GM19468 (cell line): ENCODE results near the gene LTB4R2.
"Not testable (repeated sequence)": the region's sequence is repeated elsewhere in the genome, so short reads cannot be mapped to it uniquely, and the experiment has no call there.

ENCODE experiments used
- ATAC-seq: cut with Tn5 transposase; IDR thresholded peaks from one replicate; pipeline ENCODE4 v1.9.1; 2021; ENCODE audit warnings: mild to moderate bottlenecking, moderate library complexity, moderate number of reproducible peaks; ENCODE audit not compliant: unreplicated experiment; ENCODE audit errors: extremely low read depth

LTB4R2 gene

DNA sequence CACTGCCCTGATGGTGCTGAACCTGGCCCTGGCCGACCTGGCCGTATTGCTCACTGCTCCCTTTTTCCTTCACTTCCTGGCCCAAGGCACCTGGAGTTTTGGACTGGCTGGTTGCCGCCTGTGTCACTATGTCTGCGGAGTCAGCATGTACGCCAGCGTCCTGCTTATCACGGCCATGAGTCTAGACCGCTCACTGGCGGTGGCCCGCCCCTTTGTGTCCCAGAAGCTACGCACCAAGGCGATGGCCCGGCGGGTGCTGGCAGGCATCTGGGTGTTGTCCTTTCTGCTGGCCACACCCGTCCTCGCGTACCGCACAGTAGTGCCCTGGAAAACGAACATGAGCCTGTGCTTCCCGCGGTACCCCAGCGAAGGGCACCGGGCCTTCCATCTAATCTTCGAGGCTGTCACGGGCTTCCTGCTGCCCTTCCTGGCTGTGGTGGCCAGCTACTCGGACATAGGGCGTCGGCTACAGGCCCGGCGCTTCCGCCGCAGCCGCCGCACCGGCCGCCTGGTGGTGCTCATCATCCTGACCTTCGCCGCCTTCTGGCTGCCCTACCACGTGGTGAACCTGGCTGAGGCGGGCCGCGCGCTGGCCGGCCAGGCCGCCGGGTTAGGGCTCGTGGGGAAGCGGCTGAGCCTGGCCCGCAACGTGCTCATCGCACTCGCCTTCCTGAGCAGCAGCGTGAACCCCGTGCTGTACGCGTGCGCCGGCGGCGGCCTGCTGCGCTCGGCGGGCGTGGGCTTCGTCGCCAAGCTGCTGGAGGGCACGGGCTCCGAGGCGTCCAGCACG is 6.1 kb downstream of the LTB4R2 start:
- ATAC-seq = no peak

DNA sequence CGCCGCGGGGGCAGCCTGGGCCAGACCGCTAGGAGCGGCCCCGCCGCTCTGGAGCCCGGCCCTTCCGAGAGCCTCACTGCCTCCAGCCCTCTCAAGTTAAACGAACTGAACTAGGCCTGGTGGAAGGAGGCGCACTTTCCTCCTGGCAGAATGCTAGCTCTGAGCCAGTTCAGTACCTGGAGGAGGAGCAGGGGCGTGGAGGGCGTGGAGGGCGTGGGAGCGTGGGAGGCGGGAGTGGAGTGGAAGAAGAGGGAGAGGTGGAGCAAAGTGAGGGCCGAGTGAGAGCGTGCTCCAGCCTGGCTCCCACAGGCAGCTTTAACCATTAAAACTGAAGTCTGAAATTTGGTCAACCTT is 6.6 kb downstream of the LTB4R2 start:
- no peak for ATAC-seq

DNA sequence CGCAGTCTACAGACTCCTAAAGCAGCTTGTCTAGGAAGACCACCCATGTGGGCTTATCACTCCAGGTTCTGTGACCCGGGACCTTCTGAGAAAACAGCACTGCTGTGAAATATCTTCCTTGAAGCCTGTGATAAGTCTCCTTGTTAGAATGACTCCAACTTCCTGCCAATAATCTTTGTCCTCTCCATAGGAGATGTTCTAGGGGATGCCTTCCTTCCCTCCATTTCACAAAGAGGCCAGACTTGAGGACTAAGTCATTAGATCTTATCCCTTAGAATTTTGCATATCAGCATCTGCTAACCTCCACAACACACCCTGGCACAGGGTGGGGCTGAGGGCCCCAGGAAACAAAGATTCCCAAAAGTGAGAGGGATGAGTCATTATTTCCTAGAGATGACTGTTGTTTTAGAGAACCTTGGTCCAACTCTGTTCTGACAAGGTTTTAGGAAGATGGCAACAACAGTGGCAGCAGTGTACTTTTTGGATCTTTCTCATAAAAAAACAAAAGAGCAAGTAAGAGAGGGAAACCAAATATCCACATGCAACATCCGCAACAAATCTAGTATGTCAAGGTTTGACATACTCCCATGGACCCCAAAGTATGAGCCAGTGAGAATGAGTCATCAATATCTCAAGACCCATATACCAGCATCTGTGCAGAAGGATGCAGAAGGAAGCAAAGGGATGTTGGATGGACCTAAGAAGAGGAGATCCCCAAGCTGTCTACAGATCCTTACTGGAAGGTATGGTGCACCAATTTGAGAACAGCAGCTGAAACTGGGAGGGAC is 7.4 kb downstream of the LTB4R2 start:
- no peak for ATAC-seq

DNA sequence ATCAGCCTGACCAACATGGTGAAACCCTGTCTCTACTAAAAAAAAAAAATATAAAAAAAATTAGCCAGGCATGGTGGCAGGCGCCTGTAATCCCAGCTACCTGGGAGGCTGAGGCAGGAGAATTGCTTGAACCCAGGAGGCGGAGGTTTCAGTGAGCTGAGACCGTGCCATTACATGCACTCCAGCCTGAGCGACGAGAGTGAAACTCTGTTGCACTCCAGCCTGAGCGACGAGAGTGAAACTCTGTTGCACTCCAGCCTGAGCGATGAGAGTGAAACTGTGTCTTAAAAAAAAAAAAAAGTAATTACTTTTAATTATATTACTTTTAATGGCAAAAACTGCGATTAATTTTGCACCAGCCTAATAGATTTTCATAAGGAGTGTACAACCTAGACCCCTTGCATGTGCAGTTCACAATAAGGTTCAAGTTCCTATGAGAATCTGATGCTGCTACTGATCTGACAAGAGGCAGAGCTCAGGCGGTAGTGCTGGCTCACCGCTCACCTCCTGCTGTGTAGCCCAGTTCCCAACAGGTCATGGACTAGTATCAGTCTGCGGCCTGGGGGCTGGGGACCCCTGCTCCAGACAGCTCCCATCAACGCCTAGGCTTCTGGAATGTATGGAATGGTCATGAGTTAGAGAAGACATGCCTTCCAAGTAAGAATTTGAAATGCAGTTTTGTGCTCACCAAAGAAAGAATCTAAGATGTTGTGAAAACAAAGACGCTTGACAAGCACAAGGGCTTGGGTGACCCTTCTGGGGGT is 11.5 kb downstream of the LTB4R2 start:
- ATAC-seq = no peak

- ATAC-seq = no peak
Measured at GRCh38 chr14:24322672-24323071, 12.7 kb downstream of the LTB4R2 start.

DNA sequence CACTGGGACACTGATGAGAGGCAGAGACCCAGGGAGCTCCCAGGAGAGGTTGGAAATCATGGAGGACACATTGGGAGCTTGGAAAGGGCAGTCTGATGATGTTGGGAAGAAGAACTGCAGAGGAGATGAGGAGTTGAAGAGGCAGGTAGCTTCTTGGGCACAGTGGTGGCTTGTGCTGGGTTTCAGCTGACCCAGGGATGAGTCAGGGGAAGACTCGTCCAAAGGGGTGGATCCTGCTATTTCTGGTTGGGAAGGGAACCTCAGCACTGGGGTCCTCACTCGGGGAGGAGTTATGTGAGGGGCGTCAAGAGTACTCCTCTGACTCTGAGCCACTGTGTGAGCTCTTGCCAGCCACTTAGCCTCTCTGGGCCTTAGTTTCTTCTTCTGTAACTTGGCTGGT is 13.4 kb downstream of the LTB4R2 start:
- ATAC-seq = no peak

DNA sequence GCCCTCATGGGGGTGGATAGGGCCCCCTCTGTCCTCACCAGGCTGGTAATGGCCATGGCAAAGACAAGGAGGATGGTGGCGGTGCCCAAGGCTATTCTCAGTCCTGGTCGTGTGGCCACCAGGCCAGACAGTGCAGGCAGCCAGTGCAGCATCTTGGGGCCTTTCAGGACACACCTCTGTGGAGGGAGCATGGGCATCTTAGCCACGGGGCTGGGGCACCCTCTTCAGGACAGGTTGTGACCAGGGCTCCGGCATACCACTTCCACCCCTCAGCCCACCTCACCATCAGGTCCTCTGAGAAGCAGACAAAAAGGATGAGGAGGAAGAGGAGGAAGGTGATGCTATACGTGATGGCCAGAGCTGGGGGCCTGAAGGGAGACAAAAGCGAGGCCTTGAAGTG is 14.1 kb downstream of the LTB4R2 start:
- ATAC-seq = no peak

GRCh38 chr14:24325041-24325530 is 15.1 kb downstream of the LTB4R2 start:
- no peak for ATAC-seq

GRCh38 chr14:24325963-24326362 is 16.0 kb downstream of the LTB4R2 start:
- ATAC-seq = no peak

GRCh38 chr14:24327303-24327702 is 17.4 kb downstream of the LTB4R2 start:
- no peak for ATAC-seq

DNA sequence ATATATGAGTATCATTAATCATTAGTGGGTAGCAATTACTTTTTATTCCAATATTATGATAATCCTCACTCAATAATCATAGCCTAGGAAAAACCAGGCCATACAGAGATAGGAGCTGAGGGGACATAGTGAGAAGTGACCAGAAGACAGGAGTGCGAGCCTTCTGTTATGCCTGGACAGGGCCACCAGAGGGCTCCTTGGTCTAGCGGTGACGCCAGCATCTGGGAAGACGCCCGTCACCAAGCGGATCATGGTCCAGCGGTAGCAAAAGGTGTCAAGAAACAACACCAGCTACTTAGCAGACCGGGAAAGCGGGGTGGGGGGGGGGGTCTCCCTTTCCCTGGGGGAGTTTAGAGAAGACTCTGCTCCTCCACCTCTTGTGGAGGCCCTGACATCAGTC is 18.0 kb downstream of the LTB4R2 start:
- not testable (repeated sequence) for ATAC-seq

DNA sequence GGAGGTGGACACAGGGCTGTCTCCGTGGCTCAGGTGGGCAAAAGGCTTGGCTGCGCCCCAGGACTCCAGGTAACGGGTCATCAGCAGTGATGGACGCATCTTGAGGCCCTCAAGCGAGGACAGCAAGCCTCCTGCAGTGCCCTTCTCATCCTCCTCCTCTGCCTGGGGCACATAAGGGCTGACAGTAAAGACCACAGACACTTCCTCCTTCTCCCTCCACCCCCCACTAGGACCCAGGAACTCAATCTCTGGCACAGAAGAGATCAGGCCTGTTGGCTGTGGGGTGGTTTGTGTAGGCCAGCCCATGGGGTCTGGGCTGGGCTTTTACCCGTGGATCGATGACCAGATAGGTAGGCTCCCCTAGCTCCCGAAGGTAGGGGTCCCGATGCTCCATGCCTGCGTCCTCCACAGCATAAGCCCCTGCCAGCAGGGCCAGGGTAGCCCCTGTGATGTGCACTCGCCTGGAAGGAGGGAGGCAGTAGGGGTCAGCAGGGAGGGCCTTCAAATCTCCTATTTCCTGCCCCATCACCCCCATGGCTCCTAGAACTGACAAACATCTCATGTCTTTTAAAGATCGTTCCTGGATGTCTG is 19.2 kb downstream of the LTB4R2 start:
- ATAC-seq = no peak

GRCh38 chr14:24329736-24330135 is 19.8 kb downstream of the LTB4R2 start:
- no peak for ATAC-seq

DNA sequence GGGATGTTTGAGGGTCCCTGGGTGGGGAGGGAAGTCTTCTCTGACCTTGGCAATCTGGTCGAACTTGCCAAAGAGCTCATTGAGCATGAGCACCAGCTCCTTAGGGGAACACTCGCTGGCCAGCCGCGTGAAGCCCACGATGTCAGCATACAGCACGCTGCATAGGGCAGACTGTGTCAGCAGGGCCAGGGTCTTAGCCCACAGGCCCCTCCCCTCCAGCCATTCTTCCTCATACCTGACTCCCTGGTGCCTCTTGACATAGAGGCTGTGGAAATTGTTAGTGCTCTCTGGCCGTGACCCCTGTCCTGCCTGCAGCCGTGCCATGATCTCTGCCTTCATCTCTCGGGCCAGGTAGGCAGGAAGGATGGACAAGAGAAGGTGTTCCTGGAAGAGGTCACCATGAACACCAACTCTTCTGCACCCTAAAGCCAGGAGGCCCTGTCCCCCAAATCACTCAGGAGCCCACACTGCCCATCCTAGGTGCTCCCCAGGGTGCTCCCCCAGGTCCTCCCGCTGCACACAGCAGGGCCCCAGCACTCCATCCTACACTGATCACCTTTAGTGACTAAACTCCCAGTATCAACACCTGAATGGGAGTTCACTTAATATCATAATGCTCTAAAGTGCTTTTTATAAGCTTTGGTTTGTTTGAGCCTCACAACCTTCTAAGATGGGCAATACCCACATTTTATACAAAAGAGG is 21.2 kb downstream of the LTB4R2 start:
- no peak for ATAC-seq

- ATAC-seq = no peak
Measured at GRCh38 chr14:24331731-24332267, 21.9 kb downstream of the LTB4R2 start.

DNA sequence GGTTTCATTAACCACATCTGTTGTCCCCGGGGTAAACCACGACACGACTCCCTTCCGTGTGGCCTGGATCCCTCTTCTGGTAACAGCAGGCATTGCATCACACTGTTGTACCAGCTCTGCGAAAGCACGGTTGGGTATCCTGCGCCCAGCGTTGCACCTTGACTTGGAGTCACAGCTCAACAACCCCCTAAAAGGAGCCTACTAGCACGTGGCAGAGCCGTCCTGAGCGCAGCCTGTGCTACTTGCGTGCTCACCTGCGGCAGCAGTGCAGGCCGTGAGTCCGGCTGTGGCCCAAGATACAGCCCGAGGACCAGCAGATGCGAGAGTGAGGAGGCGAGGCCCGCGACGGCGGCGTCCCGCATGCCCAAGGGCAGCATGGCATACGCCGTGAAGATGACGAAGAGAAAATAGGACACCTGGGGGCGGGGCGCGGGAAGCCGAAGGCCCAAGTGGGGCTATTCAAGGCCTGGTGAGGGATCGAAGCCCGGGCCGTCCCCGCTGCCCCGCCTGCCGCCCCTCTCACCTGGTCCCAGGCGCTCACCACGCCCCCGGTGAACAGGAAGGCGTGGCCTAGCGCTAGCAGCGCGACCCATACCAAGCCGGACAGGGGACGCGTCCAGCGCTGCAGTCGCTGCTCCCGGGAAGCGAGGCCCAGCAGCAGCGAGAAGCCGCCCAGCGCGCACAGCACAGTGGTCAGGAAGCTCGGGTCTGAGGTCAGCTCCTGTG is 22.5 kb downstream of the LTB4R2 start:
- peak; percentile 77 for ATAC-seq

GRCh38 chr14:24334431-24335291 is 24.7 kb downstream of the LTB4R2 start, which contains the start of gene ADCY4:
ADCY4 (minus strand) TSS chr14:24335071; CDS start chr14:24334652, 419 bp downstream.
- no peak for ATAC-seq
